GM21619 (cell line): Measurements from ENCODE around the gene GNB1L.
"Not testable (repeated sequence)": the region's sequence is repeated elsewhere in the genome, so short reads cannot be mapped to it uniquely, and the experiment has no call there.

Experiments used
- ATAC-seq: cut with Tn5 transposase; IDR thresholded peaks from one replicate; pipeline ENCODE4 v1.9.1; 2021; ENCODE audit not compliant: unreplicated experiment

The GNB1L gene

DNA sequence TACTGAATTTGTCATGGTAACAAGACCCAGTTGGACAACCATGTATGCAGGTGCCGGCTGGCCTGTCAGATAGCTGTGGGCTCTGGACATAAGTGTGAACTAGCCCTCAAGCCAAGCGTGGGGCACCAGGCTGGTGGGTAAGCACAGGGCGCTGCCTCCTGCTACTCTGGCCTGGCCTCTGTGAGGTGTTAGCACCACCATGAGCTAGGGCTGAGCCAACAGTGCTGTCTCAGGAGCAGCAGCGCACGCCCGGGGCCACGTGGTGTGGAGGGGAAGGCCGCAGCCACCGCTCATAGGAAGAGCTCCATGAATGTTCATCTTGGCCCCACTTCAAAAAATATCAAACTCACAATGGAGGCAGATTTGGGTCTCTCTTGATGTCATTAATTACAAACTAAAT, 35.3 kb upstream of the GNB1L start:
- no peak for ATAC-seq

DNA sequence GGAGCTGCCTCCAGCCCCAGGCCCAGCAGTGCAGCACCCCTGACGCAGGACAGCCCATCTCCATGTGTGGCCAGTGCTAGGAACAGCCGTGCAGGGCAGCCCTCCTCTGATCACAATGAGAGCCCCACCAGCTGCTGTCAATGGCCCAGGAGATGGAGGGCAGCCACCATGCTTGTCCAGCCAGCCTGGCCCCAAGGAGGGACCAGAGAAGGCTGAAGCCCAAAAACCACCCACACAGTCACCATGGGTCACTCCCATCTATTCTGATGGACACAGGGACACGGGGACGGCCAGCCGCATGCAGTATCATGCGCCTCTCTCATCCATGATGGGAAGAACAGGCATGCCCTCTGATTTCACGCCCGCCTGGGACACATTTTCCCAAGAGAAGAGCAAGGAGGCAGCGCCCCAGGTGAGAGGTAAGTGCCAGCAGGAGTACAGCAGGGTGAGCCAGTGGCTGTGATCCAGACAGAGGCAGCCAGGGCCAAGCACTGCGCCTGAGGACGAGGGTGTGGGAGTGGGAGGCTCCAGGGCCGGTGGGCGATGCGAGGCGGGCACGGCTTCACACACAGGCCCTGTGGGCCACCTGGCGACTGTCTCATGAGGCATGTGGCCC, 33.6 kb upstream of the GNB1L start:
- ATAC-seq = no peak

DNA sequence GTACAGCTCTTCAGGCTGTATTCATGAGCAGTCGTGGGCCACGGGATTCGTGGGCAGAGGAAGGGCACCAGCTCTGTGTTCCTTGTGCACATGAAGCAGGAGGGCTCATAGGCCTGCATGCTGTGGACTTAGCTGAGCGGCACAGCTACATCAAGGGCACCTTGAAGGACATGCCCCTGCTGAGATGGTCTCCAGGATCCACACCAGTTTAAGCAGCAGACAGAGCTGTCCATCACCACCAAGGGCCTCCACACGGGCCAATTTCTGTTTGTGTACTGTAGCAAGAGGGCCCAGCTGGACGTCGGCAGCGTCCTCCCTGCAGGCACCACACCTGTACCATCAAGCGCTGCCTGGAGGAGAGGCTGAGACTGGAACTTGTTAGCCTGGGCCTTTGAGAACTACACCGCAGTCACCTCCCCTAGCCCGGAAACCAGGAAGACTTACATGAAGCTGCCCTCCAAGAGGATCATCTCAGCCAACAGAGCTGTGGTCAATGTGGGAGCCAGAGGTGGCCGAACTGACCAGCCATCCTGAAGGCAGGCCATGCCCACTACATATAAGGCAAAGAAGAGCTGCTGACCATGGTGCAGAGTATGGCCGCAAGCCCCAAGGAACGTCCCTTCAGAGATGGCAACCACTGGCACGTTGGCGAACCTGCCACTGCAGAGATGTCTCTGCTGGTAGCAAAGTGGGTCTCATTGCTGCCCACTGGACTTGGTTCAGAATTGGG, 32.7 kb upstream of the GNB1L start:
- ATAC-seq = no peak

DNA sequence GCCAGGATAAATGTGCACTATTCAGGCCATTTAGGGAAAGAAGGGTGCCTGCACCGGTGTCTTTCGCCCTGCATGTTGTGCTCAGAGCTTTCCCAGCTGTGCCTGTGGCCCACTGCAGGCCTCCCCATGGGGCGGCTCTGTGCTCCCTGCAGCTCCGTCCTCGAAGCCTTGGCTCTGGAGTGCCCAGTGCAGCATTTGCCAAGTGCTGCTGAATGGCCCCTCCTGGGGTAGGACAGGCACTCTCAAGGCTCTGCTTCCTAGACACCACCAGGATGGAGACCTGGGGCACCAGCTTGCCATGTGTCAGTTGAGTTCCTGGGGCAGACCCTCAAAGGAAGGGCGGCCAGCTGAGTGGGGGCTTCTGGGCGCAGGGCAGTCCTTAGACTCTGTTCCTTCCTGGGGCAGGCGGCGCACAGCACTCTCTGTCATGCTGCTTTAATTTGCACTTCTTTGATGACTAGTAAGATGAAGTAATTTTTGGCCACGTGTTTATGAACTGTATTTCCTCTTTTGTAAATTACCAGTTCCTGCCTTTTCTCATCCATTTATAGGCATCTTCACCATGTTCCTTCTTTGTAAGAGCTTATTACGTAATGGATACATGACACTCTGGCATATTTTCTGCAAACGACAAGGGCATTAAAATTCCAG, 32.1 kb upstream of the GNB1L start:
- ATAC-seq = no peak

DNA sequence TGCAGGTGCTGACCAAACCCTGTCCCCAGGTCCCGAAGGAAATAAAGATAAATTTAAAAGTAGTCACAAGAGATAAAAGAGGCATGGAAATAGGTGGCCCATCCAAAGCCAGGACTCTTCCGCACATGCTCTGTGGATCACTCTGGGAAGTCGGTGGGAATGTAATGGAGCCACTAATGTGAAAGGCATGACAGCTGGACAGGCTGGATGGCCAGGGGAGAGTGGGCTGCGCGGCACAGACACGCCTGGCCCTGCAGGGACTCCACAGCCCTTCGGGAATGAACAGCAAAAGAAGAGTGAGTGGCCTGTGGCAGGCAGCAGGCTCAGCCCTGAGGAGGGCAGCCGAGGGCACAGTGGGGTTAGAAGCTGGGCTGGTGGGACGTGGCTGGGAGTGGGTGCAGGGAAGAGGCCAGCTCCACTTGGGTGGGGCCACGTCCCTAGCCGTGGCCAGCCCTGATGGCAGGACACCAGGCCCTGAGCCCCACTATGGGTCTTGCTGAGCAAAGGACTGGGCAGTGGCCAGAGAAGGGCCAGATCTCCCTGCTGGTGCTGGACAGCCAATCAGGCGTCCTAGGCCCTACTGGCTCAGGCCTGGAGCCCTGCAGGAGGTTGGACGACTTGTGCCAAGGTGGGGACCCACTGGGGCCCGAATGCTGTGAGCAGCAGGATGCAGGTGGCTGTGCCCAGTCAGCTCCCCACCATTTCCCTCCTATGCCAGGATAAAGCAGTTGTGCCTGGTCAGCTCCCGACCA, 31.3 kb upstream of the GNB1L start:
- ATAC-seq = no peak

DNA sequence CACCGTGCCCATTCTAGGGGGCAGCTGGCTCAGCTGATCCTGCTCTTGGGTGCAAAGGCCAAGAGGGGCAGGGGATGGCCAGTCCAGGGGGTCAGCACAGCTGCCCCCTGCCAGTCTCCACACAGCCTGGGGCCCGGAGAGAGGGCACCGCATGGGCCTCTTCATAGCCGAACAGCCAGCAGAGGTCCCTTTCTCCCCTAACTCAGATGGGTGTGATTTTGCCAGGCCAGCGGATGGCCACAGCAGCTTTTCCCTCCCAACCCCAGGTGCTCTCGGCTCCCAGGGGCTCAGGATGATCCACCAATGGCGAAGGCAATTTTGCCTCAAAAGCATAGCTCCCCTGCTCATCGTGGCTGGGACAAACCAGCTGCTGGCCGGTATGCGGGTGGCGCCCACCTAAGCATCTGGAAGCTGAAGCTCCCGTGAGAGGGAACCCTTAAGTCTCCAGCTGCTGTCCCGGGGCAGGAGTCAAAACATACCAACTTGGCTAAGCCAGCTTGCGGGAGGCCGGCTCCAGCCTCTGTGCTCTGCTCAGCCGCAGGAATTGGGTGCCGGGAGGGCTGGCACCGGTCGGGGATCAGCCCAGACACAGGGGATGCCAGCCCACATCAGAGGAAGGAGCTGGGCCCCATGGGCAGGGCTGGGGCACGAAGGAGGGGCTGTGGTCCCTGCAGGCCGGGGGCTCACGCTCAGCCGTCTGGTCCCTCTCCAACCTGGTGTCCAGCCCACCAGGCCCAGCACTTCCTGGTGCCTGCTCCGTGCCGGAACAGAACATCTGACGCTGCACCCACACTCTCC, 30.5 kb upstream of the GNB1L start:
- ATAC-seq = no peak

DNA sequence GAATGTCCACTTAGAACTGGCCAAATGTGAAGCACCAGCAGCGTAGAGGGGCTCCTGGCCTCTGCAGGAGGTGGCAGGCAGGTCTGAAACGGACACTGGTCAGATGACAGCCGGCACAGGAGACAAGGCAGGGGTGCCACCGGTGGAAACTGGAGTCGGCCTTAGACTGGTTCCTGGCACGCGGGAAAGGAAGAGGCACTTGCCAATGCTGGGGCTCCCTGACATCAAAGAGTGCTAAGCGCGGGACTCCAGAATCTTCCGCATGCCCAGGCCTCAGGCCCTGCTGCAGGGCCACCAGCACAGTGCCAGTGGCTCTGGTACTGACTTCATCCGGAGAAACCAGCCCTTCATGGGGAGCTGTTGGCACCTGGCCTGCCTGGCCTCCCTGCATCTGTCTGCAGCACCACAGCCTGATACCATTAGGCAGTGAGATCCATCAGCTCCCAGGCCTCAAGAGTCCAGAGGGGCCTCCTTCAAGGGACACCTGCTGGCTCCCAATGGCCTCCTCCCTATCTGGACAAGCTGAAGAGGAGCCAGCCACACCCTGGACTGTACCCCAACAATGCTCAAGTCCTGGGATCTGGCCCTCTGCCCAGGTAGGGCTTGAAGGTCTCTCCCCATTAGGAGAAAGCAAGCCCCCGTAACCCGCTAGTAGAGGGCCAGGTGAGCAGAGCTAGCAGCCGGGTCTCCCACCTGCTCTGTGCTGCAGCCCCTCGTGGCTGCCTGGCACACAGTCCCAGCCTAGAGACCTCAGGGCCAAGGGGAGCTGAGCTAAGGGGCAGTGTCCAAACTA, 29.7 kb upstream of the GNB1L start:
- ATAC-seq = no peak

DNA sequence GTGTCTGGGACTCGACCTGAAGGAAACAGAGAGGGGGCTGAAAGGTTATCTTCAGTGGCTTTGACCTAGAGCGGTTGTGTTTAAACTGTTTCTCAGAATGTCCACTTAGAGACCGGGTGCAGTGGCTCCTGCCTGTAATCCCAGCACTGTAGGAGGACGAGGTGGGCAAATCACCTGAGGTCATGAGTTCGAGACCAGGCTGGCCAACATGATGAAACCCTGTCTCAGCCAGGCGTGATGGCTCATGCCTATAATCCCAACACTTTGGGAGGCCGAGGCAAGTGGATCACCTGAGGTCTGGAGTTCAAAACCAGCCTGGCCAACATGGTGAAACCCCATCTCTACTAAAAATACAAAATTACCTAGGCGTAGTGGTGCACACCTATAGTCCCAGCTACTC, 28.8 kb upstream of the GNB1L start:
- not testable (repeated sequence) for ATAC-seq

DNA sequence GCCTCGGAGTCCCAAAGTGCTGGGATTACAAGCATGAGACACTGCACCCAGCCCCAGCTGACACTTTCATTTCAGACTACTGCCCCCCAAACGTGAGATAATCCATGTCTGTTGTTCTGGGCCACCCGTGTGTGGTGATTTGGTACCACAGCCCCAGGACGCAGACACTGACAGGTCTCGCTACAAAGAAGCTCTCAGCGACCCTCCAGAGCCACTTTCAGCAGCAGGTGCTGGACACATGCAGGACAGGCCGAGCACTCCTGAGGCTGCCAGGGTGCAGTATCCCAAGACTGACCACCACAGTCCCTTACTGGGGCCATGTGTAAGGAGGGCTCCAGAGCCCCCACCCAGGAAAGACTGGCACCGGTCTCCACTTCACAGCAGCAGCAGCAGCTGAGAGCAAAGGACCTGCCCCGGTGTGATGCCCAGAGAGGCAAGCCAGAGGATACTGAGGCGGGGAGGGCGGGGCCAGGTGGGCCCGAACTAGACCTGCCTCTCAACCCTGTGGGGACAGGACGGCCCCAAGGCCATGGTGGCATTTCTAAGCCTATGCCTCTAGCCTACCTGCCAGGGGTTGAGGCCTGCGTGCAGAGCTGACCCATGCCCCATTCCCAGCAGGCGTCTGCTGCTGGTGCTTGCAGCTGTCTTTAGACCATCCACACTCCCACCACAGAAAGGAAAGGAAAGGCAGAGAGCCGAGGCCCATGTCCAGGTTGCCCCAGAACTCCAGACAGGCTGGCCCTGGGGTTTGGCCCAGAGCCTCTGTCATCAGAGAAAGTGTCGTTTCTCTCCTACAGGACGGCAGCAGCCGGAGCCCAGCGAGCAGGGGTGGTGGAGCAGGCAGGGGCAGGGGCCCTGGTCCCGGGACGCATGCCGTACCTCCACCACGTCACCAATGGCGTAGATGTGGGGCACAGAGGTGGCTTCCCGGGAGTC, 28.0 kb upstream of the GNB1L start:
- no peak for ATAC-seq

DNA sequence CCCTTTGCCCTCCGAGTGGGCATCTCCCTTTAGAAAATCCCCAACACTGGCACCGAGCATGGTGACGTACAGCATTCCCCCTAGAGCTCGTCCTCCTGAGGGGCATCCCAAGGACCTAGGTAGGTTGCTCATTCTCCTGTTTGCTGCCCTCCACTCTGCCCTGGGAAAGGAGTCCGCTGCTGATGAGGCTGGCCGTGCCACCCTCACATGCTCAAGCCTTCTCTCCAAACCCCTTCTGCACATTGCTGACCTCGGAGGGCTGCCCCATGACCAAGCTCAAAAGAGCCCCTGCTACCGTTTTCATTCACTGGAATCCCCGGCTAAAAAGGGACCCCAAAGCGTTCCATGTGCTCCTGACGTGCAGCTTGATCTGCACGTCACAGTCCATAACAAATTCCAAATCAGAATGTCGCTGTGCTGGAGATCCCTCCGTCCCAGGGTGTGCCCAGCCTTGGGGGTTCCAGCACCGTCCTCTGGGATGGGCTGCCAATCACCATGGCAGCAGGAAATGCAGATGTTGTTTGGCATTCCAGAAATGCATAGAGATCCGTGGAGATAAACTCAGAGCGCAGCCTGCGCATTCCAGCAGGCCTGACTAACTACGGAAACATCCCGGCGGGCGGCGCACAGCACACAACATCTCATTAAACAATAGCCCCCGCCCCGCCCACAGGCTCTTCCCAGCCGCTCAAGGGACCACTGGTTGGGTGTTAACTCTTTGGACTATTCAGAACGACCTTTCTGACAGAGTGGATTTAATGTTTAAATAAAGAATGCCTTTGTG, 26.3 kb upstream of the GNB1L start:
- ATAC-seq = no peak

DNA sequence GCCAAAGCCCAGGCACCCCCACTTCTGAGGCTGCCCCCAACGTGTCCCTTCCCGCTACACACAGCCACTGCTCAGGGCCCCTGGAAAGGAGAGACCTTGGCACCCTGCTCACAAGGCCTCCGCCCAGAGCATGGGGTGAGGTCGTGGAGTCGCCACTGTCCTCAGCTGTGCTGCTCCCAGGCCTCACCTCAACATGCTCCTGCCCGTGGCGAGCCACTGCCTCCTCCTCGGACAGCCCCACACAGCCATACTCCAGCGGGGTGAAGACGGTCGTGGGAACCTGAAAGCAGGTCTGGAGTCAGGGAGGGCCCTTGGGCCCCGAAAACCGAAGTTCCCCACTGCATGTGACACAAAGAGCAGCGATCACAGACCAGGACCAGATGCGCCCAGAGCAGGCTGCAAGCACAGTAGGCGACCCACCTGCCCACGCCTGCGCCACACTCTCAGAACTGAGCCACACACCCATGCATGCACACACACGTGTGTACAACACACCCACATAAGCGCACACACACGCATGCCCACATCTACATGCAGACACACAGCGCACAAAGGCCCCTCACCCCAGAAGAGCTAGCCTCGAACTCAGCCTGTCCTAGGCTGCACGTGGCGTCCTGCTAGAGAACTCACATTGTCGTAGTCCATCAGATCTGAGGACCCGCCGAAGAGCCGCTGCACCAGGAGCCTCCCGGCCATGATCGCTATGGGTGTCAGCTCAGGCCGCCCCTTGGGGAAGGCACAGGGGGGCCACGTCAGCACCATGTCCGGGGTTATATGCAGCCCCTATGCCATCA, 25.5 kb upstream of the GNB1L start:
- no peak for ATAC-seq

DNA sequence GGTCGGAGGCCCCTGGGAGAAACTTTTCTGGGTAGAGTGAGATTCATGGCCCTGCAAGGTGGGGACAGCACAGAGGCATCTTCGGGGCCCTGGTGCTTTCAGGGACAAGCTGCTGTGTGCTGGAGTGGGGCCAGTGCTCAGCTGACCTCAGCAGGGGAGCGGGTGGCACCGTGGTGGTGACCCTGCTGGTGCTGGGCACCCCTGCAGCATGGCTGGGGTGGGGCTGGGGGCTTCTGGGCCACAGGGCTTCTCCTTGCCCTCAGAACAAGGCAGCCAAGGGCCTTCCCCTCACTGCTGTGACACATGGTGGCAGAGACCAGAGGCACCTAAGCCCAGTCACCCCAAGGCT, 24.9 kb upstream of the GNB1L start:
- no peak for ATAC-seq

DNA sequence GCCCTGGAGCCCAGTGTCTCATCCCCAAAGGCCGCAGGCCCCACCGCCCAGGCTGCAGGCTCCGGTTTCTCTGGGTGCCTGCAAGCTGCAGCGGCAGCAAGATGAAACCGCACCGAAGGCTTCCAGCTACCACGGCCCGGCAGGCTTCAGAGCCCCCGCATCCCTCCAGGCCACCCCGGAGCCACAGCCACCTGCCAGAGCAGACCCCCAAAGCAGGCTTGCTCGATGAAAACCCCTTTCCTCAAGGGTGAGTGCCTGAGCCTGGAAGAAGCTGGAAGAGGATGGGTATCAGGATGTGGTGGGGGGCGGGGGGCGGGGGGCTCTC, 24.5 kb upstream of the GNB1L start:
- no peak for ATAC-seq

DNA sequence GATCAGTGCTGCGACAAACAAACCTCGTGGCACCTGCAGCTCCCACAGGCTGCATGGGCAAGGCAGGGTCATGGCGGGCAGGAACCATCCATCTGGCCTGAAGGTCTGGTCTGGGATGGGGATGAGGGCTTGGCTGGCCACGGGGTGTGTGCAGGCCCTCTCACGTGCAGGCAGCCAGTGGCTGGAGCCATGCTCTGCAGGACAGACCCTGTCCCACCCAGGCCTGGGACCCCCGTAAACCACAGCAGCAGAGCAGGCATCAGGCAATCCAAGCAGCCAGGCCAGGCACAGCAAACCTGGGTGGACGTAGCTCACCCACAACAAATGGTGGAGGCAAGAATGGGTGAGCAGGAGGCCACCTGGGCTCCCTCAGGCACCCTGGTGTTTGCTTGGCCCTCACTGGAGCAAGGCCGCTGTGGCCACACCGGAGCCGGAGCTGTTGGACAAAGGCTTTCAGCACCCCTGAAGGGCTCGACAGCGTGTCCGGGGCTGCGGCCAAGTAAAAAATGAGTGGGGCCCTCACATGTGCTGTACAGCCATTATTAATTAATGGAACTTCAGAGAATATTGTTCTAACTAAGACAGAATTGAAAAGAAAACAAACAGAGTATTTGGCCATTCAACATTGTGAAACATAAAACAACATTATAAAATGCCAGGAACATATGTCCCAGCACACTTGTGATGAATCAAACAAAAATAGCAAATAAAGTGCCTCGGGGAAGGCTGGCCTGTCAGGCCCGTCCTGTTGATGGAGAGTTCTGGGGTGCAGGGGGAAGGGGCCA, 24.0 kb upstream of the GNB1L start:
- ATAC-seq = no peak

DNA sequence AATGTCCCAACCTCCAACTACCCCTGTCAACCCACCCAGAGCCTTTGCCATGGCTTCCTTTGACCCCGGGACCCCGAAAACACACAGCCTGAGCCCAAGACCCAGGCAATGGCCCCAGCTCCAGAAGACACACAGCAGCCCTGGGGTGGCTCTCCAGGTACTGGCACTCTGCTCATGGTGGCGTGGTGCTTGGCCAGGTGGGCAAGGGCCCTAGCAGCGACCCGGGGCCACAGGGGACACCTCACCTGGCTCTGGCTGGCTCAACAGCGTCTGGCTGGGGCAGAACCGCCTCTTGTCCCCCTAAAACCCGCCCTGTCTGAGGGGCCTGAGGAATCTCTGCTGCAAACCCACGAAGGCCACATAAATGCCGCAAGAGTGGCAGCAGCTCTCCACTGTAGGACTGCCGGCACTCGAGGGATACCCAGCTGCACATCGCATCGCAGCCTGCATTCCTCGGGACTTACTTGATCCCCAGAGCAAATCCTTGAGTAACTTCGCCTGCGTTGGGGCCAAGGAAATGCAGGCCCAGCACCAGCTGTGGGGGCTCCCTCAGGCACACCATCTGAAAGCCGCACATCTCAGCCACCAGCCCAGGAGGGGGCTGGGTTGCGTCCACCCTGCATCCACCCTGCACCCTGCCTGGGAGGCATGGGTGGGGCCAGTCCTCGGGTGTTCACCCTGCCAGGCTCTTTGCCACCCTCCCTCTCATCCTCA, 23.1 kb upstream of the GNB1L start:
- ATAC-seq = no peak

DNA sequence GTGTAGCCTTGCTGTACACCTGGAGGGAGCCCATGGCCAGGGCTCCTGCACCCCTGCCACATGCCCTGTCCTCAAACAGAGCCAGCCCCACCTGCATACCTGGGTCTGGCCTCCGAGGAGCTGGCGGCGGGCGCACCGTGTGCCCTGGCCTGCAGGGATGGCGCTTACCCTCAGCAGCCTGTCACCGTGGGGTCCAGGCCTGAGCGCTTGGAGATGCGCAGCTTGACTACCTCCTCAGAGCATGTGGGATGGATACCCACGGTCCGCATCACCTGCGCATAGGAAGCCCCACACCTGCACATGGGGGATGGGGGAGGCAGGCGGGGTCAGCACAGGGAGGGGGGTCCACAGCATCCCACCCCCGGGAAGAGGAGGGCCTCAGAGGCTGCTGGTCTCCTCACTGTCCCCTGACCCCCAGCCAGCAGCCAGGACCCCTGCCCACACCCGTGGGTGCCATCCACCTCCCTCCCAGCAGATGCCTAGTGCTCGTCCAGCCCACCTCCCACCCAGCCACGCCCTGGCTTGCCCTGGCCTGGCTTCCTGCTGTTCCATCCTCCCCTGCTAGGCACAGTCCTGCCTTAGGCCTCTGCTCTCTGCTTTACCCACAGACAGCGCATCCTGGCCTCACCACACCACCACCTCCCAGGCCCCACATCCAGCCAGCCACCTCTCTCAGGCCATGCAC, 22.4 kb upstream of the GNB1L start:
- ATAC-seq = no peak
